IMR-90 (cell line): ENCODE measurements around the gene NCK1. TPM values are rescaled to one million over a fixed set of nuclear protein-coding genes. Genes with fewer than 3 reads are reported as not detected.

Experiments used
- ATAC-seq: fragments of 200-7000 bp; cut with Tn5 transposase; 2 replicates; pipeline ENCODE4 v1.9.1; 2020; ENCODE audit warnings: low read depth, mild to moderate bottlenecking, moderate library complexity
- BruUV-seq: library from RNA; stranded (reverse); fragments of 400-500 nt; replicated peaks from 2 replicates; lab custom pipeline; 2021; lab: Mats Ljungman, UMichigan
- CTCF ChIA-PET: fragments of 300-600 bp; formaldehyde crosslinking; extraction: SDS; loops from one replicate; lab custom pipeline; 2021; ENCODE audit warnings: antibody characterized with exemption; lab: Yijun Ruan, JAX
- POLR2A ChIA-PET: fragments of 300-600 bp; sonication (Branson Sonifier 250); formaldehyde crosslinking; loops from one replicate; lab custom pipeline; 2022; ENCODE audit warnings: antibody characterized with exemption; ENCODE audit not compliant: unreplicated experiment; lab: Charles Lee
- DNase-seq: peaks from one replicate; pipeline ENCODE4 v3.0.0; 2013
- H2AFZ ChIP-seq: replicated peaks from 2 replicates; pipeline ENCODE3; 2013; ENCODE audit warnings: low read length, mild to moderate bottlenecking; ENCODE audit not compliant: poor library complexity
- H2AK5ac ChIP-seq: 2 replicates; pipeline ENCODE4 v1.6.1; 2013; ENCODE audit warnings: low read depth, low read length, inconsistent platforms
- H2AK9ac ChIP-seq: replicated peaks from 2 replicates; pipeline ENCODE3; 2013; ENCODE audit warnings: mild to moderate bottlenecking, low read depth, low read length, moderate library complexity; ENCODE audit not compliant: poor library complexity
- H2BK120ac ChIP-seq: 2 replicates; pipeline ENCODE4 v1.6.1; 2013; ENCODE audit warnings: low read depth, low read length, inconsistent platforms
- H2BK15ac ChIP-seq: 3 replicates; pipeline ENCODE4 v1.6.1; 2013; ENCODE audit warnings: low read depth, low read length, inconsistent platforms
- H2BK20ac ChIP-seq: 2 replicates; pipeline ENCODE4 v1.6.1; 2013; ENCODE audit warnings: low read depth, mild to moderate bottlenecking, inconsistent platforms, low read length, moderate library complexity
- H2BK5ac ChIP-seq: 2 replicates; pipeline ENCODE4 v1.6.1; 2013; ENCODE audit warnings: mild to moderate bottlenecking, low read depth, low read length, inconsistent platforms; ENCODE audit not compliant: poor library complexity, severe bottlenecking
- H3K14ac ChIP-seq: replicated peaks from 2 replicates; pipeline ENCODE4 v1.6.1; 2013; ENCODE audit warnings: low read depth, low read length, inconsistent platforms
- H3K18ac ChIP-seq: 2 replicates; pipeline ENCODE4 v1.6.1; 2013; ENCODE audit warnings: low read depth, low read length, control low read depth
- H3K23ac ChIP-seq: 2 replicates; pipeline ENCODE4 v1.6.1; 2013; ENCODE audit warnings: low read depth, low read length, inconsistent platforms
- H3K27ac ChIP-seq: 2 replicates; pipeline ENCODE4 v1.5.1; 2013; ENCODE audit warnings: mild to moderate bottlenecking, control low read depth, low read length; ENCODE audit not compliant: insufficient read depth
- H3K27me3 ChIP-seq: 2 replicates; pipeline ENCODE4 v1.6.1; 2013; ENCODE audit warnings: low read length; ENCODE audit not compliant: control insufficient read depth, insufficient read depth
- H3K36me3 ChIP-seq: 2 replicates; pipeline ENCODE4 v1.6.1; 2013; ENCODE audit warnings: low read length, mixed read lengths; ENCODE audit not compliant: control insufficient read depth, insufficient read depth
- H3K4ac ChIP-seq: 2 replicates; pipeline ENCODE4 v1.6.1; 2013; ENCODE audit warnings: low read depth, low read length, inconsistent platforms
- H3K4me1 ChIP-seq: 2 replicates; pipeline ENCODE4 v1.6.1; 2013; ENCODE audit warnings: low read length, mixed read lengths; ENCODE audit not compliant: control insufficient read depth, insufficient read depth
- H3K4me2 ChIP-seq: 2 replicates; pipeline ENCODE4 v1.6.1; 2013; ENCODE audit warnings: low read depth, mild to moderate bottlenecking, control low read depth, low read length, moderate library complexity
- H3K4me3 ChIP-seq: 2 replicates; pipeline ENCODE4 v1.5.1; 2013; ENCODE audit warnings: low read depth, mild to moderate bottlenecking, control low read depth, low read length, moderate library complexity; ENCODE audit not compliant: insufficient read depth
- H3K56ac ChIP-seq: 2 replicates; pipeline ENCODE4 v1.6.1; 2013; ENCODE audit warnings: low read length, inconsistent platforms; ENCODE audit not compliant: insufficient read depth; ENCODE audit errors: extremely low read depth
- H3K79me1 ChIP-seq, 2 experiments: 2 replicates each; pipeline ENCODE4 v1.6.1; 2013; ENCODE audit warnings: low read length in 2 of 2, inconsistent platforms in 1 of 2, low read depth in 1 of 2
- H3K9ac ChIP-seq: 2 replicates; pipeline ENCODE4 v1.6.1; 2013; ENCODE audit warnings: low read depth, low read length, control low read depth
- H3K9me1 ChIP-seq: 2 replicates; pipeline ENCODE4 v1.6.1; 2013; ENCODE audit warnings: low read length, inconsistent platforms; ENCODE audit not compliant: insufficient read depth
- H3K9me3 ChIP-seq: 2 replicates; pipeline ENCODE4 v1.6.1; 2013; ENCODE audit warnings: low read length; ENCODE audit not compliant: control insufficient read depth, insufficient read depth
- H4K20me1 ChIP-seq: 2 replicates; pipeline ENCODE4 v1.6.1; 2013; ENCODE audit warnings: low read length, inconsistent platforms; ENCODE audit not compliant: insufficient read depth
- H4K5ac ChIP-seq: 2 replicates; pipeline ENCODE4 v1.6.1; 2013; ENCODE audit warnings: mild to moderate bottlenecking, low read depth, low read length, control low read depth
- H4K8ac ChIP-seq, 2 experiments: 2 replicates each; pipeline ENCODE4 v1.6.1; 2013; ENCODE audit warnings: low read depth in 2 of 2, low read length in 2 of 2, control low read depth in 1 of 2, inconsistent platforms in 1 of 2
- H4K91ac ChIP-seq: 2 replicates; pipeline ENCODE4 v1.6.1; 2013; ENCODE audit warnings: low read depth, low read length, inconsistent platforms; ENCODE audit not compliant: insufficient read depth
- CEBPB ChIP-seq: IDR thresholded peaks from 2 replicates; pipeline ENCODE4 v1.6.1; 2012; ENCODE audit warnings: low read depth, low read length, improper control_type of control experiment
- CHD1 ChIP-seq: IDR thresholded peaks from 2 replicates; pipeline ENCODE4 v1.6.1; 2012; ENCODE audit warnings: low read depth, low read length, improper control_type of control experiment
- FOS ChIP-seq: fragments of 150-350 bp; IDR thresholded peaks from 2 replicates; pipeline ENCODE4 v1.6.1; 2016; ENCODE audit warnings: low read depth, low read length
- MAFK ChIP-seq: IDR thresholded peaks from 2 replicates; pipeline ENCODE4 v1.6.1; 2012; ENCODE audit warnings: low read depth, low read length, improper control_type of control experiment
- MAZ ChIP-seq: IDR thresholded peaks from 2 replicates; pipeline ENCODE4 v1.6.1; 2012; ENCODE audit warnings: low read depth, mild to moderate bottlenecking, low read length, improper control_type of control experiment, moderate library complexity, borderline replicate concordance
- MXI1 ChIP-seq: IDR thresholded peaks from 2 replicates; pipeline ENCODE4 v1.6.1; 2012; ENCODE audit warnings: low read depth, mild to moderate bottlenecking, low read length, moderate library complexity, borderline replicate concordance
- NFE2L2 ChIP-seq: fragments of 150-350 bp; IDR thresholded peaks from 2 replicates; pipeline ENCODE4 v1.6.1; 2016; ENCODE audit warnings: low read depth, mild to moderate bottlenecking, low read length
- RAD21 ChIP-seq: IDR thresholded peaks from 2 replicates; pipeline ENCODE4 v1.6.1; 2012; ENCODE audit warnings: low read length, improper control_type of control experiment
- SMC3 ChIP-seq: fragments of 150-350 bp; IDR thresholded peaks from 2 replicates; pipeline ENCODE4 v1.6.1; 2016; ENCODE audit warnings: low read depth, mild to moderate bottlenecking, antibody characterized with exemption, low read length, moderate library complexity
- WGBS, 2 experiments: methylation state at CpG; one replicate each; pipeline versions ENCODE4 v1.1.5 to v1.1.7; 2013; ENCODE audit warnings: missing lambda C conversion rate in 2 of 2; ENCODE audit not compliant: insufficient read length in 1 of 2; ENCODE audit errors: extremely low coverage in 2 of 2; 5-methylcytosine and 5-hydroxymethylcytosine counted together
- dilution Hi-C: fragments of 300-500 bp; cut with HindIII; formaldehyde crosslinking; loops from one replicate; pipeline ENCODE4 v1.14.3; 2018; ENCODE audit warnings: low sequenced_read_pairs; ENCODE audit not compliant: unreplicated experiment
- in situ Hi-C: fragments of 300-500 bp; cut with MboI; formaldehyde crosslinking; loops from 3 replicates; pipeline ENCODE4 v1.14.3; 2019; ENCODE audit warnings: low sequenced_read_pairs, inconsistent platforms, mixed read lengths
- intact Hi-C: fragments of 100-400 bp; cut with micrococcal nuclease; formaldehyde crosslinking; loops from 2 replicates; pipeline ENCODE4 v1.10.0; 2022
- polyA plus RNA-seq, 3 experiments: library from polyadenylated mRNA; depleted of rRNA; stranded (reverse); fragments of >200 nt; gene quantifications; 2 replicates each; pipeline ENCODE4 v1.2.3, GENCODE V29; 2012; ENCODE audit warnings: low replicate concordance in 1 of 3
- total RNA-seq: library from RNA; depleted of rRNA; stranded (reverse); fragments of >200 nt; gene quantifications from 2 replicates; pipeline ENCODE4 v1.2.3, GENCODE V29; 2012
- TF ChIP-seq, protein P1 (sequence below): fragments of 150-350 bp; IDR thresholded peaks from 2 replicates; pipeline ENCODE4 v1.6.1; 2016; ENCODE audit warnings: low read depth, mild to moderate bottlenecking, low read length, moderate library complexity, borderline replicate concordance
- TF ChIP-seq, protein P2 (sequence below): conservative IDR thresholded peaks from 2 replicates; pipeline ENCODE4 v1.5.1; 2012; ENCODE audit warnings: mild to moderate bottlenecking, low read depth, low read length, improper control_type of control experiment
- TF ChIP-seq, protein P3 (sequence below): fragments of 150-350 bp; IDR thresholded peaks from 2 replicates; pipeline ENCODE4 v1.6.1; 2017; ENCODE audit warnings: mild to moderate bottlenecking, antibody characterized with exemption, low read length, low read depth

Gene NCK1
- total and polyA plus RNA-seq, 2 of the 4 experiments (the other 2 are of a cell fraction) = 23.7 to 24.3 TPM

DNA sequence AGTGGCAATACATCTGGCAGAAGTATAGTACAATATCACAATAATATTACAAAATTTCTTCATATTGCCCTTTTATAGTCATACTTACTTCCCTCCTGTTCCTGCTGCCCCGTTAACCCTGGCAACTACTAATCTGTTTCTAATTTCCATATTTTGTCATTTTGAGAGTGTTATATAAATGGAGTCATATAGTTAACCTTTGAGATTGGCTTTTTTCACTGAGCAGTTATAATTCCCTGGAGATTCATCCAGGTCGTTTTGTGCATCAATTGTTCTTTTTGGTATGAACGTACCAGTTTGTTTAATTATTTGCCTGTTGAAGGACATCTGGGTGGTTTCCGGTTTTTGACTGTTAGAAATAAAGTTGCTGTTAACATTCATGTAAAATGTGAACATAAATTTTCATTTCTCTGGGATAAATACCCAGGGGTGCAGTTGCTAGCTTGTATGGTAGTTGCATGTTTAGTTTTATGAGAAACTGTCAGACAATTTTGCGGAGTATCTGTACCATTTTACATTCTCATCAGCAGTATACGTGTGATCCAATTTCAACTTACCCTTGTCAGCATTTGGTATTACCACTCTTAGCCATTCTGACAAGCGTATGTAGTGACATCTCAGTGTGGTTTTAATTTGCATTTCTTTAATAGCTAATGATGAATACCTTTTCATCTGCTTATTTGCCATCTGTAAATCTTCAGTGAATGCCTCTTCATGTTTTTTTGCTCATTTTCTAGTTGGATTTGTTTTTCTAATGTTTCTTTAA is 63.6 kb downstream of the NCK1 start:
- Histone ChIP-seq H4K8ac (no peak overlapping the region), H3K4me1 (no peaks in the 10 kb centered on the region), H3K9me3 (0 out of 2 replicates have a peak, but pooled peaks cover 1% of the 10 kb centered on the region), H4K20me1 (peaks cover 6% of the 10 kb centered on the region), H3K4me3 (no peak overlapping the region), H3K23ac (no peak overlapping the region), H2AFZ (no peak overlapping the region), H3K79me1 (peaks cover 24 to 64% of the 10 kb centered on the region in 2 experiments), H3K4me2 (no peak overlapping the region), H3K9ac (no peak overlapping the region), H2BK15ac (no peak overlapping the region), H2BK5ac (no peak overlapping the region), H3K27me3 (no peaks in the 10 kb centered on the region), H3K56ac (no peak overlapping the region), H2AK9ac (no peak overlapping the region), H2AK5ac (no peak overlapping the region), H3K18ac (no peak overlapping the region), H2BK120ac (no peak overlapping the region), H4K5ac (no peak overlapping the region), H4K91ac (no peak overlapping the region), H3K14ac (no peak overlapping the region), H3K9me1 (peaks cover 13% of the 10 kb centered on the region), H3K27ac (no peak overlapping the region), H2BK20ac (no peak overlapping the region), H3K36me3 (peaks cover 8% of the 10 kb centered on the region), H3K4ac (no peak overlapping the region)
- dilution Hi-C loops = no loop called here
- ChIA-PET CTCF (no interaction called here), POLR2A (no interaction called here)
- no TSS peak for BruUV-seq
- ATAC-seq (no peak), DNase-seq (no peak)
- in situ Hi-C loops = no loop called here
- 81% methylated on average over 3 of the region's 7 CpGs; no CpG with 5 or more reads in 1 of the 2 experiments for WGBS, 2 experiments
- TF ChIP-seq CEBPB (no peak), CHD1 (no peak), FOS (no peak), MXI1 (no peak), SMC3 (no peak), MAFK (no peak), RAD21 (no peak), MAZ (no peak), NFE2L2 (no peak)
- TF ChIP-seq, protein P1, sequence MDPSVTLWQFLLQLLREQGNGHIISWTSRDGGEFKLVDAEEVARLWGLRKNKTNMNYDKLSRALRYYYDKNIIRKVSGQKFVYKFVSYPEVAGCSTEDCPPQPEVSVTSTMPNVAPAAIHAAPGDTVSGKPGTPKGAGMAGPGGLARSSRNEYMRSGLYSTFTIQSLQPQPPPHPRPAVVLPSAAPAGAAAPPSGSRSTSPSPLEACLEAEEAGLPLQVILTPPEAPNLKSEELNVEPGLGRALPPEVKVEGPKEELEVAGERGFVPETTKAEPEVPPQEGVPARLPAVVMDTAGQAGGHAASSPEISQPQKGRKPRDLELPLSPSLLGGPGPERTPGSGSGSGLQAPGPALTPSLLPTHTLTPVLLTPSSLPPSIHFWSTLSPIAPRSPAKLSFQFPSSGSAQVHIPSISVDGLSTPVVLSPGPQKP = no peak
- TF ChIP-seq, protein P2, sequence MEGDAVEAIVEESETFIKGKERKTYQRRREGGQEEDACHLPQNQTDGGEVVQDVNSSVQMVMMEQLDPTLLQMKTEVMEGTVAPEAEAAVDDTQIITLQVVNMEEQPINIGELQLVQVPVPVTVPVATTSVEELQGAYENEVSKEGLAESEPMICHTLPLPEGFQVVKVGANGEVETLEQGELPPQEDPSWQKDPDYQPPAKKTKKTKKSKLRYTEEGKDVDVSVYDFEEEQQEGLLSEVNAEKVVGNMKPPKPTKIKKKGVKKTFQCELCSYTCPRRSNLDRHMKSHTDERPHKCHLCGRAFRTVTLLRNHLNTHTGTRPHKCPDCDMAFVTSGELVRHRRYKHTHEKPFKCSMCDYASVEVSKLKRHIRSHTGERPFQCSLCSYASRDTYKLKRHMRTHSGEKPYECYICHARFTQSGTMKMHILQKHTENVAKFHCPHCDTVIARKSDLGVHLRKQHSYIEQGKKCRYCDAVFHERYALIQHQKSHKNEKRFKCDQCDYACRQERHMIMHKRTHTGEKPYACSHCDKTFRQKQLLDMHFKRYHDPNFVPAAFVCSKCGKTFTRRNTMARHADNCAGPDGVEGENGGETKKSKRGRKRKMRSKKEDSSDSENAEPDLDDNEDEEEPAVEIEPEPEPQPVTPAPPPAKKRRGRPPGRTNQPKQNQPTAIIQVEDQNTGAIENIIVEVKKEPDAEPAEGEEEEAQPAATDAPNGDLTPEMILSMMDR = no peak
- TF ChIP-seq, protein P3, sequence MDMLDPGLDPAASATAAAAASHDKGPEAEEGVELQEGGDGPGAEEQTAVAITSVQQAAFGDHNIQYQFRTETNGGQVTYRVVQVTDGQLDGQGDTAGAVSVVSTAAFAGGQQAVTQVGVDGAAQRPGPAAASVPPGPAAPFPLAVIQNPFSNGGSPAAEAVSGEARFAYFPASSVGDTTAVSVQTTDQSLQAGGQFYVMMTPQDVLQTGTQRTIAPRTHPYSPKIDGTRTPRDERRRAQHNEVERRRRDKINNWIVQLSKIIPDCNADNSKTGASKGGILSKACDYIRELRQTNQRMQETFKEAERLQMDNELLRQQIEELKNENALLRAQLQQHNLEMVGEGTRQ = no peak
- intact Hi-C loops = no loop called here
